ENCODE measurements around the gene ASB7. TPM values are rescaled to one million over a fixed set of nuclear protein-coding genes. Genes with fewer than 3 reads are reported as not detected.

Gene ASB7
- total RNA-seq, 6 donors from 2014 or later: 11.7 to 19.8 (median 14.2) TPM

DNA sequence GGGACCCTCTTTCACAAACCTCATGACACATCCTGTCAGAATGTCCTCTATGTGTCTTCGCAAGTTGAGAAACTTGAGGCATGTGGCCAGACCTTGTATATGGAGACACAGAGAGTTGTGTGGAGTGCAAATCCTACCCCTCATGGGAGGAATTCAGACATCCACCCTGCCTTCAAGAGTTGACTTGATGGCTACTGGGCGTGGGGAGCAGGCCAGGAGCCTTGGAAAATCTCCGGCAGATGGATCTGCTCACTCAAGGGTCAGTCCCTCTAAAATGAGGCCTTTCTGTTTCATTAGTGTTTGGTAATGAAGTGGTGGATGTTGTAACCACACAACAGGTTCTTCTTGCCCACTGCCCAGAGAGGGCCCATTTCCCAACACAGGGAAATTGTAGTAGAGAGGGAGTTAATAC lies 79.0 kb downstream of the ASB7 start:
- no peaks in the 10 kb centered on the region for H3K4me1 ChIP-seq
- WGBS, 2 donors: 83 to 100% methylated on average over 1 to 3 of the region's 3 CpGs
- H3K27ac ChIP-seq: no peak overlapping the region
- no peaks in the 10 kb centered on the region for H3K27me3 ChIP-seq
- H3K36me3 ChIP-seq: no peaks in the 10 kb centered on the region
- no peak for DNase-seq
- peak in 1 of 2 donors; percentile 20 for ATAC-seq (ENCODE audit: low FRiP score in 2 of 2)
- no peaks in the 10 kb centered on the region for H3K9me3 ChIP-seq
- TF ChIP-seq EP300 (IDR thresholded peaks at IDR 0.05) (no peak), POLR2AphosphoS5 (IDR thresholded peaks at IDR 0.05) (no peak), POLR2A (IDR thresholded peaks at IDR 0.05) (no peak)
- TF ChIP-seq, protein P1, sequence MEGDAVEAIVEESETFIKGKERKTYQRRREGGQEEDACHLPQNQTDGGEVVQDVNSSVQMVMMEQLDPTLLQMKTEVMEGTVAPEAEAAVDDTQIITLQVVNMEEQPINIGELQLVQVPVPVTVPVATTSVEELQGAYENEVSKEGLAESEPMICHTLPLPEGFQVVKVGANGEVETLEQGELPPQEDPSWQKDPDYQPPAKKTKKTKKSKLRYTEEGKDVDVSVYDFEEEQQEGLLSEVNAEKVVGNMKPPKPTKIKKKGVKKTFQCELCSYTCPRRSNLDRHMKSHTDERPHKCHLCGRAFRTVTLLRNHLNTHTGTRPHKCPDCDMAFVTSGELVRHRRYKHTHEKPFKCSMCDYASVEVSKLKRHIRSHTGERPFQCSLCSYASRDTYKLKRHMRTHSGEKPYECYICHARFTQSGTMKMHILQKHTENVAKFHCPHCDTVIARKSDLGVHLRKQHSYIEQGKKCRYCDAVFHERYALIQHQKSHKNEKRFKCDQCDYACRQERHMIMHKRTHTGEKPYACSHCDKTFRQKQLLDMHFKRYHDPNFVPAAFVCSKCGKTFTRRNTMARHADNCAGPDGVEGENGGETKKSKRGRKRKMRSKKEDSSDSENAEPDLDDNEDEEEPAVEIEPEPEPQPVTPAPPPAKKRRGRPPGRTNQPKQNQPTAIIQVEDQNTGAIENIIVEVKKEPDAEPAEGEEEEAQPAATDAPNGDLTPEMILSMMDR (IDR thresholded peaks at IDR 0.05): no peak
- H3K4me3 ChIP-seq: no peak overlapping the region

DNA sequence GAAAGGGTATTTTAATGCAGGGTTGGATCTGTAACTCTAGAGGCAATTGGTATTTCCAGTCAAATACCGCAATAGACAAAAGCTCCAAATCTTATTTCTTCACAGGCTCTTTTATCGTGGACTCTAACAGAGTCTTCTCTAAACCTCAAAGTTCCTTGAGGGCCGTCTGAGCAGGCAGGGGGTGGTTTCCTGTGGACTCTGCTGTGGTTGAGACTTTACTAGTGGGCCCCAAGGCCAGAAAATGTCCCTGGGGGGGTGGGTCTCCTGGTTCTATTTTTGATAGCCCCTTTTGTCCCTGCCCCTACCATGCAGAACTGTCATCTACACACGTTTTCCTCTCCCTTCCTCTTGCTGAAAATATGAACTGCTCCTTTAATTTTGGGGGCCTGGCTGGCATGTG lies 80.1 kb downstream of the ASB7 start:
- ATAC-seq (ENCODE audit: low FRiP score in 2 of 2): no peak
- WGBS, 2 donors: 58 to 60% methylated on average over 4 of the region's 4 CpGs
- H3K27me3 ChIP-seq: no peaks in the 10 kb centered on the region
- TF ChIP-seq EP300 (IDR thresholded peaks at IDR 0.05): no peak
- TF ChIP-seq, protein P1 (IDR thresholded peaks at IDR 0.05): no peak
- TF ChIP-seq POLR2AphosphoS5 (IDR thresholded peaks at IDR 0.05): no peak
- no peak for TF ChIP-seq POLR2A (IDR thresholded peaks at IDR 0.05)
- H3K4me1 ChIP-seq: no peaks in the 10 kb centered on the region
- no peaks in the 10 kb centered on the region for H3K9me3 ChIP-seq
- no peak overlapping the region for H3K27ac ChIP-seq
- H3K36me3 ChIP-seq: no peaks in the 10 kb centered on the region
- H3K4me3 ChIP-seq: no peak overlapping the region
- no peak for DNase-seq

DNA sequence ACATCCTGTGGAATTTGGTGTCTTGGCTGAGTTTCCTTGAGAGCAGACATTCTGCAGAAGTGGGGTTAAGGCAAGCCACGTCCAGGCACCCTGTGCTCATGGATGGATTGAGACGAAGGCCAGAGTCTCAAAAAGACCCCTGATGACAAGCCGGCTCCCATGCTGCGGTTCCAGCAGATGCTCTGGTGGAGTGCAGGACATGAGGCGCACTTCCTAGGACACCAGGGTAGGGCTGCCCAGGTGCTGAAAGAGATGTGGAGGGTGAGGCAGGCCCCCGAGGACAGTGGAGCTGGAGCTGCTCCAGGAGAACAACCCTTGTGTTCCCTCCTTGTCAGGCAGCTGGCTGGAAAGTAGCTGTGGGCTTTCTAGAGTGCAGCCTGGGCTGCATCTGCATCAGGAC lies 81.0 kb downstream of the ASB7 start:
- no peaks in the 10 kb centered on the region for H3K9me3 ChIP-seq
- ATAC-seq (ENCODE audit: low FRiP score in 2 of 2): no peak
- WGBS, 2 donors: 81 to 82% methylated on average over 5 to 6 of the region's 6 CpGs
- no peak overlapping the region for H3K27ac ChIP-seq
- H3K4me1 ChIP-seq: no peaks in the 10 kb centered on the region
- TF ChIP-seq POLR2AphosphoS5 (IDR thresholded peaks at IDR 0.05) (no peak), POLR2A (IDR thresholded peaks at IDR 0.05) (no peak), EP300 (IDR thresholded peaks at IDR 0.05) (no peak)
- TF ChIP-seq, protein P1 (IDR thresholded peaks at IDR 0.05): no peak
- DNase-seq: no peak
- H3K27me3 ChIP-seq: no peaks in the 10 kb centered on the region
- no peak overlapping the region for H3K4me3 ChIP-seq
- H3K36me3 ChIP-seq: no peaks in the 10 kb centered on the region

DNA sequence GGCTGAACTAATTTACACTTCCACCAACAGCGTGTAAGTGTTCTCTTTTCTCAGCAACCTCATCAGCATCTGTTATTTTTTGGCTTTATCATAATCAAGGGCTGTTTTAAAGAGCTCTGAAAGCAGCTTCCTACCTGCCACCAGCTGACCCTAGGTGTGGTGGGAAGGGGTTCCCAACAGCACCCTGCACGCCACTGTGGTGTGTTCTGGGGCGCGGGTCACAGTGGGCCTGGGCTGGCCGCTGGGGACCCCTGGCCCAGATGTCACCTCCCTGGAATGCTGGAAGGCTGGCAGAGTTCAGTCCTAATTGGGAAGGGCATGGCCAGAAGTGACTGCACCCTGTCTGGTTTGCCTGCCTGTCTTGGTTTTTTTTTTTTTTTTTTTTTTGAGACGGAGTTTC lies 82.2 kb downstream of the ASB7 start:
- ATAC-seq (ENCODE audit: low FRiP score in 2 of 2) (no peak), DNase-seq (no peak)
- Histone ChIP-seq H3K27ac (no peak overlapping the region), H3K27me3 (no peaks in the 10 kb centered on the region), H3K9me3 (no peaks in the 10 kb centered on the region), H3K36me3 (no peaks in the 10 kb centered on the region), H3K4me3 (no peak overlapping the region), H3K4me1 (peaks cover 0 to 2% (median 0%) of the 10 kb centered on the region in 4 donors)
- 90 to 91% methylated on average over 6 of the region's 6 CpGs for WGBS, 2 donors
- TF ChIP-seq EP300 (IDR thresholded peaks at IDR 0.05) (no peak), POLR2AphosphoS5 (IDR thresholded peaks at IDR 0.05) (no peak)
- TF ChIP-seq, protein P1 (IDR thresholded peaks at IDR 0.05): no peak

DNA sequence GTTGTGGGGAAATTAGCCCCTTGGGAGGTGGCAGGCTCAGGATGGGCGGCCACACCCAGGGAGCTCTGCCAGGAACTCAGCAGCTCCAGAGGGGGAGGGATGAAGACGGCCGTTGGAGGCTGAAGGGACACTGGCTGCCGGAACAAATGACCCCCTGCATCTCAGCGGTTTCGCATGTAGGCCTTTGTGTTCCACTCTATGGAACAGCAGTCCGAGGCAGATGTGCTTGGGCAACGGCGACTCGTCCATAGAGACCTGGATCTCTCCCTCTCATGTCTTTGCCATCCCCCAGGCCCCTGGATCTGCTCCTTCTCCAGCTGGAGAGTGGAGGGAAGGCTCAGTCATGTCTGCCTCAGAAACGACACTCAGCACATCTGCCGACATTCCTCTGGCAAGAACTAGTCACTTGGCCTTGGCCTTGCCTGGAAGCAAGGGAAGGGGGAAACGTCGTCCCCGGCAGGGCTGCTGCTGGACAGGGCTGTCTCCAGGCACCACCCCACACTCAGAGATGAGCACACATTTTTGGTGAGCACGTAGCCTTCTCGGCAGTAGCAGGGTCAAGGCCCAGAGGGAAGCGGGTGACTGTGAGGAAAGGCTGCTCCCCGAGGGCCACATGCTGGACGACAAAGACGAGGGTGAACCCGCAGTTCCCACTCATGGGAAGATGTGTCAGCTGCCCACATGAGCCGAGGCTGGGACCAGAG lies 83.8 kb downstream of the ASB7 start:
- Histone ChIP-seq H3K36me3 (no peaks in the 10 kb centered on the region), H3K27me3 (no peaks in the 10 kb centered on the region), H3K27ac (peak overlapping the region in 1 of 4 donors; percentile 12), H3K9me3 (no peaks in the 10 kb centered on the region), H3K4me1 (peaks cover 0 to 10% (median 0%) of the 10 kb centered on the region in 4 donors), H3K4me3 (no peak overlapping the region)
- TF ChIP-seq, protein P1 (IDR thresholded peaks at IDR 0.05): no peak
- no peak for TF ChIP-seq POLR2A (IDR thresholded peaks at IDR 0.05)
- no peak for TF ChIP-seq EP300 (IDR thresholded peaks at IDR 0.05)
- no peak for TF ChIP-seq POLR2AphosphoS5 (IDR thresholded peaks at IDR 0.05)
- WGBS, 2 donors: 80 to 86% methylated on average over 20 to 23 of the region's 23 CpGs
- ATAC-seq (ENCODE audit: low FRiP score in 2 of 2) (peak; percentile 40 to 84), DNase-seq (no peak)
